Liver (tissue), 3 donors: ENCODE data around the gene PDE6B.

Experiments used
- GABPA ChIP-seq, 2 donors: IDR thresholded peaks in 1 of 2; conservative IDR thresholded peaks in 1 of 2; 2 replicates each; pipeline ENCODE4 v1.6.1; 2016; ENCODE audit warnings: antibody characterized with exemption in 2 of 2, mild to moderate bottlenecking in 1 of 2, moderate library complexity in 1 of 2
- RAD21 ChIP-seq, 2 donors: IDR thresholded peaks; 2 replicates each; pipeline ENCODE4 v1.6.1; 2016; ENCODE audit warnings: antibody characterized with exemption in 2 of 2, mild to moderate bottlenecking in 2 of 2
- REST ChIP-seq: IDR thresholded peaks from 2 replicates; pipeline ENCODE4 v1.6.1; 2016; ENCODE audit warnings: antibody characterized with exemption, mild to moderate bottlenecking
- TAF1 ChIP-seq: conservative IDR thresholded peaks from 2 replicates; pipeline ENCODE4 v1.6.1; 2016; ENCODE audit warnings: antibody characterized with exemption, mild to moderate bottlenecking
- YY1 ChIP-seq: IDR thresholded peaks from 2 replicates; pipeline ENCODE4 v1.6.1; 2016; ENCODE audit warnings: antibody characterized with exemption, mild to moderate bottlenecking
- TF ChIP-seq, protein P1 (sequence below): fragments of 150-350 bp; IDR thresholded peaks from 2 replicates; pipeline ENCODE4 v1.5.1; 2017; ENCODE audit warnings: improper control_type of control experiment, low read depth, low read length; ENCODE audit not compliant: missing input control
- donor health status: healthy.
- donor health status: healthy.

DNA sequence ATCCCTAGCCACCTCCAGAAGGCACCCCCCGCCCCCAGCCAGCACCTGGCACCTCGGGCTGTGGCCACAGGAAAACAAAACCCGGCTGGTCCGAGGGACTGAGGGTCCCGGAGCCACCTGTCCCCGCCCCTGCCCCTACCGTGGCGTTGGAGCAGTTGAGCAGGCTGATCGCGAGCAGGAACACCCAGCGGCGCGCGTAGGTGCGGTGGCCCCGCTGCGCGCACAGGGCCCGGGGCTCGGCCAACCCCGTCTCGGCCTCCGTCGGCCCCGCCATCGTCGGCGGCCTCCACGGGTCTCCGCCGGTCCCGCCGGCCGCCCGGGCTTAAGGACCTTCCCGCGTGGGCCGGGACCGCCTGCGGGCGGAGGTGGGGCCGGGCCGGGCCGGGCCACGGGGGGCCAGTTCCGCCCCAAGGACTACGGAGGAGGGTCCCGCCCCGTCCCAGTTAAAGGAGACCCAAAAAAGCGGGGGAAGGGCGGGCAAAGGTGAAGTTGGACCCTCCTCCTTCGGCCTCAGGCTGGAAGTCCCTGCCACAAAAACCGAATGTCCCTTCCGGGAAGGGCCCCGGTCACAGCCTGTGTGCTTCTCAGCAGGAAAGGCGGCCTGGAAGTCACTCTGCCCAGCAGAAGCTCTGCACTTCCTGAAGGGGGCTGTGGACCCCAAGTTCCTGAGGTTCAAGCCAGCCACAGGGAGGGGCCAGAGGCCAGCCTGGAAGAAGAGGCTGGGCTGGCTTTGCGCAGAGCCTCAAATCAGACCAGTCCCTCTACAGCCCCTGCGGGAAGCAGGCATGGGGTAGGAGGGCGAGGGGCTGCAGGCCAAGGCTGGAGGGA, 63.7 kb downstream of the PDE6B start, which contains the start of gene SLC49A3:
- TF ChIP-seq, protein P1, sequence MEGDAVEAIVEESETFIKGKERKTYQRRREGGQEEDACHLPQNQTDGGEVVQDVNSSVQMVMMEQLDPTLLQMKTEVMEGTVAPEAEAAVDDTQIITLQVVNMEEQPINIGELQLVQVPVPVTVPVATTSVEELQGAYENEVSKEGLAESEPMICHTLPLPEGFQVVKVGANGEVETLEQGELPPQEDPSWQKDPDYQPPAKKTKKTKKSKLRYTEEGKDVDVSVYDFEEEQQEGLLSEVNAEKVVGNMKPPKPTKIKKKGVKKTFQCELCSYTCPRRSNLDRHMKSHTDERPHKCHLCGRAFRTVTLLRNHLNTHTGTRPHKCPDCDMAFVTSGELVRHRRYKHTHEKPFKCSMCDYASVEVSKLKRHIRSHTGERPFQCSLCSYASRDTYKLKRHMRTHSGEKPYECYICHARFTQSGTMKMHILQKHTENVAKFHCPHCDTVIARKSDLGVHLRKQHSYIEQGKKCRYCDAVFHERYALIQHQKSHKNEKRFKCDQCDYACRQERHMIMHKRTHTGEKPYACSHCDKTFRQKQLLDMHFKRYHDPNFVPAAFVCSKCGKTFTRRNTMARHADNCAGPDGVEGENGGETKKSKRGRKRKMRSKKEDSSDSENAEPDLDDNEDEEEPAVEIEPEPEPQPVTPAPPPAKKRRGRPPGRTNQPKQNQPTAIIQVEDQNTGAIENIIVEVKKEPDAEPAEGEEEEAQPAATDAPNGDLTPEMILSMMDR: no peak
- no peak for TF ChIP-seq YY1
- no peak for TF ChIP-seq TAF1
- no peak for TF ChIP-seq REST
- no peak for TF ChIP-seq RAD21 (IDR thresholded peaks at IDR 0.05)
- TF ChIP-seq GABPA (IDR thresholded peaks at IDR 0.05 in 1 of 2, conservative IDR thresholded peaks at IDR 0.05 in 1 of 2): no peak
